GM18526 (cell line): ENCODE results near the gene JAKMIP3.

Experiments
- POLR2A ChIP-seq: IDR thresholded peaks from 3 replicates; pipeline ENCODE4 v1.6.1; 2011; ENCODE audit not compliant: insufficient read length; ENCODE audit errors: extremely low read depth

Gene JAKMIP3

GRCh38 chr10:132069849-132070182 is 4.1 kb downstream of the JAKMIP3 start:
- no peak for TF ChIP-seq POLR2A

GRCh38 chr10:132070724-132071123 is 5.0 kb downstream of the JAKMIP3 start:
- TF ChIP-seq POLR2A: no peak

- no peak for TF ChIP-seq POLR2A
Observed at GRCh38 chr10:132071667-132072066, 5.9 kb downstream of the JAKMIP3 start.

- TF ChIP-seq POLR2A: no peak
Observed at GRCh38 chr10:132075909-132076577, 10.3 kb downstream of the JAKMIP3 start.

- TF ChIP-seq POLR2A: no peak
Observed at GRCh38 chr10:132076578-132077081, 10.9 kb downstream of the JAKMIP3 start.

- no peak for TF ChIP-seq POLR2A
Observed at GRCh38 chr10:132077091-132077490, 11.3 kb downstream of the JAKMIP3 start.

GRCh38 chr10:132078746-132079345 is 13.1 kb downstream of the JAKMIP3 start:
- no peak for TF ChIP-seq POLR2A

- no peak for TF ChIP-seq POLR2A
Observed at GRCh38 chr10:132094581-132095234, 29.0 kb downstream of the JAKMIP3 start.

- TF ChIP-seq POLR2A: no peak
Observed at GRCh38 chr10:132095403-132096113, 29.8 kb downstream of the JAKMIP3 start.

GRCh38 chr10:132096223-132096622 is 30.5 kb downstream of the JAKMIP3 start:
- TF ChIP-seq POLR2A: no peak

- TF ChIP-seq POLR2A: no peak
Observed at GRCh38 chr10:132096863-132097478, 31.2 kb downstream of the JAKMIP3 start.

- no peak for TF ChIP-seq POLR2A
Observed at GRCh38 chr10:132097609-132098377, 32.0 kb downstream of the JAKMIP3 start.

- no peak for TF ChIP-seq POLR2A
Observed at GRCh38 chr10:132098539-132099388, 33.0 kb downstream of the JAKMIP3 start.

- TF ChIP-seq POLR2A: no peak
Observed at GRCh38 chr10:132099389-132100090, 33.8 kb downstream of the JAKMIP3 start.

GRCh38 chr10:132100091-132100481 is 34.3 kb downstream of the JAKMIP3 start:
- no peak for TF ChIP-seq POLR2A
